Transverse colon (tissue), 4 donors: Measurements from ENCODE around the gene LSM10.

Source experiments
- EP300 ChIP-seq: sonication (generic); formaldehyde crosslinking; IDR thresholded peaks from one replicate; pipeline ENCODE4 v1.6.1; 2017; ENCODE audit warnings: antibody characterized with exemption, low read depth
- POLR2A ChIP-seq: fragments of 450-650 bp; IDR thresholded peaks from one replicate; pipeline ENCODE4 v1.6.1; 2016; ENCODE audit warnings: antibody characterized with exemption, mild to moderate bottlenecking, moderate library complexity
- POLR2AphosphoS5 ChIP-seq, 3 donors: sonication (generic); formaldehyde crosslinking; IDR thresholded peaks; one replicate each; pipeline ENCODE4 v1.6.1; 2016; ENCODE audit warnings: antibody characterized with exemption in 3 of 3
- TF ChIP-seq, protein P1 (sequence below), 5 experiments: fragments of 200-600 bp in 3 of 5; fragments of 450-650 bp in 2 of 5; sonication (generic) in 3 of 5; IDR thresholded peaks; 1 replicate in 2 of 5; 2 replicates in 3 of 5; pipeline ENCODE4 v1.5.1; 2016 to 2017; ENCODE audit warnings: antibody characterized with exemption in 5 of 5, inconsistent platforms in 3 of 5, mild to moderate bottlenecking in 2 of 5, moderate library complexity in 1 of 5

DNA sequence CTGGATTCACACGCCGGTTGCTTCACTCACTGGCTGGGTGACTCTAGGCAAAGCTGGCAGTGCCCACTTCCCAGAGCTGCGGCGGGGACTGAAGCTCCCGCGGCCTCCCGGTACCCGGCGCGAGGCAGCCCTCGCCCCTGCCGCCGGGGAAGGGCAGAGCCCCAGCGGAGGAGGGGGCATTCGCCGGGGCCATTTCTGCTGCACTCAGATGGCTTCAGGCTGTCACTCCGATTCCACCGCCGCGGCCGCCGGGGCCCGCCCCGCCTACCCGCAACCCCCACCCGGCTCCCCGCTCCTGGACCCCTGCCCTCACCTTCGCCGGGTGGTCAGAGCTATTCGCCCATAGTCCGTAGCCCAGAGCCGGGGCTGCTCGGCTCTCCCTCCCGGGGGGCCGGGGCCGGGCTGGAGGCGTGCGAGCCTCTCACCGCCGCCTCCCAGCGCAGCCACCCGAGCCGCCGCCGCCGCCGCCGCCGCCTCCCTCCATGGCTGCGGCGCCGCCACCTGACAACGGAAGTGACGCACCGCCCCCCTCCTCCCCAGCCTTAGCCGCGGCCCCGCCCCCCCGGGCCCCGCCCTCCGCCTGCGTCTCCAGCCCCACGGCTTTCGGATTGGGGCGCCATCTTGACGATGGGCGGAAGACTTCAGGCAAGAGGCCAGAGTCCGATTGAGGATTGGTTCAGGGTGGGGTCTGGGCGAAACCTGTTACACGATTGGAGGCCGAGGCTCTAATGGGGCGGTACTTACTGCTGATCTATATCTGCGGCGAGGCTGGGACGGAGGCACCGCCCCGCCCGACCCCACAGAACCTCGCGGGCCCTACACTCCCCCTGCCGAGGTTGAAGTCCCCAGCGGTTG, 12.1 kb downstream of the LSM10 start, which contains the start of gene STK40:
- TF ChIP-seq, protein P1, sequence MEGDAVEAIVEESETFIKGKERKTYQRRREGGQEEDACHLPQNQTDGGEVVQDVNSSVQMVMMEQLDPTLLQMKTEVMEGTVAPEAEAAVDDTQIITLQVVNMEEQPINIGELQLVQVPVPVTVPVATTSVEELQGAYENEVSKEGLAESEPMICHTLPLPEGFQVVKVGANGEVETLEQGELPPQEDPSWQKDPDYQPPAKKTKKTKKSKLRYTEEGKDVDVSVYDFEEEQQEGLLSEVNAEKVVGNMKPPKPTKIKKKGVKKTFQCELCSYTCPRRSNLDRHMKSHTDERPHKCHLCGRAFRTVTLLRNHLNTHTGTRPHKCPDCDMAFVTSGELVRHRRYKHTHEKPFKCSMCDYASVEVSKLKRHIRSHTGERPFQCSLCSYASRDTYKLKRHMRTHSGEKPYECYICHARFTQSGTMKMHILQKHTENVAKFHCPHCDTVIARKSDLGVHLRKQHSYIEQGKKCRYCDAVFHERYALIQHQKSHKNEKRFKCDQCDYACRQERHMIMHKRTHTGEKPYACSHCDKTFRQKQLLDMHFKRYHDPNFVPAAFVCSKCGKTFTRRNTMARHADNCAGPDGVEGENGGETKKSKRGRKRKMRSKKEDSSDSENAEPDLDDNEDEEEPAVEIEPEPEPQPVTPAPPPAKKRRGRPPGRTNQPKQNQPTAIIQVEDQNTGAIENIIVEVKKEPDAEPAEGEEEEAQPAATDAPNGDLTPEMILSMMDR (IDR thresholded peaks at IDR 0.05) = peak in 1 of 5 experiments; percentile 9
- TF ChIP-seq POLR2AphosphoS5 (IDR thresholded peaks at IDR 0.05) = peak; percentile 89 to 94 (median 89)
- TF ChIP-seq POLR2A = no peak
- no peak for TF ChIP-seq EP300
